Measurements from ENCODE around the gene ERP29. TPM values are rescaled to one million over a fixed set of nuclear protein-coding genes. Genes with fewer than 3 reads are reported as not detected.

The ERP29 gene
- total and polyA plus RNA-seq, 4 donors: 35.6 to 140 (median 57.1) TPM

DNA sequence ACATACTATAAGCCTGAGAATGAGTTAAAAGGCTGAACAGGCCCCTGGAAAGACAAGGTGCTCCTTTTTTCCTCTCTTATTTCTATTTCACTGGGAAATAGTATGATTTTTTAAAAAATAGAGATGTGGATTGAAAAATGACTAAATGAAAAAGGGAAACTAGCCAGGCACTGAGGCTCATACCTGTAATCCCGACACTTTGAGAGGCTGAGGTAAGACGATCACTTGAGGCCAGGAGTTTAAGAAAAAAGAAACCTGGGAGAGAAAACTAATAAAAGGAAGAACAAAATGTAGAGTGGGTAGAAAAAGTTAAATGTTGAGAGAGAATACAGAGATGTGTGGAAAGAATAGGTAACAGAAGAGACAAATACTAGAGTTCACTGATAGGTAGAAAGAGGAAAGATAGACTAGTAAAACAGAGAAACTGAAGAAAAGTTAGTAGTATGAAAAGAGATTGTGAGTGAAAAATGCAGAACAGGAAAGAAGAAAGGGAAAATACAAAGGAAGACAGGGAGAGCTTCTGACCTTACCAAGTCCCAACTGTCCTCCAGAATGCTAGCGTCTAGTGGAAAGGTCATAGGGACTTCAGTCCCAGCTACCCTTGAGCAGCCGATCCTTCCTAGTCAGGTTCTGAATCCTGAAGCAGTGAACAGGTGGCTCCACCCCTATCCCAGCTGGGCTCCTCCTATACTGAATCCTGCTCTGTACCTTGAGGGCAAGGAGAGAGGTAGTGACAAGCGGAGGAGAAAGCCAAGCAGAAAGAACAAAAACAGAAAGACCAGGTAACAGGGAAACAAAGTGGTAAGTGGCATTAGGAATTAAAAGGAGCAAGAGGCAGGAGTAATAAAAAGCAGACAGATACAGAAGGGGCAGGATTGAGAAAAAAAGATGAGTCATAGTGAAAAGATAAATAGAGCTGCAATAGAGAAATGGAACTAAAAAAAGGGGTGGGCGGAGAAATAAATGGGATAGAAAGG is 7.5 kb upstream of the ERP29 start:
- H3K9ac ChIP-seq (ENCODE audit: low read depth in 1 of 2, low read length in 2 of 2): no peak overlapping the region
- no peak overlapping the region for H3K27ac ChIP-seq (ENCODE audit: low read depth in 1 of 2, low read length in 2 of 2)
- H3K36me3 ChIP-seq (ENCODE audit: control insufficient read depth in 4 of 4, insufficient read depth in 3 of 4, low read depth in 1 of 4, low read length in 3 of 4): peaks cover 0 to 2% (median 0%) of the 10 kb centered on the region in 4 donors
- H3K4me1 ChIP-seq (ENCODE audit: control insufficient read depth in 4 of 4, insufficient read depth in 4 of 4, low read length in 3 of 4): peaks cover 0 to 6% (median 4%) of the 10 kb centered on the region in 4 donors
- no peak for DNase-seq (ENCODE audit: low spot score)
- no peaks in the 10 kb centered on the region for H3K27me3 ChIP-seq (ENCODE audit: control insufficient read depth in 4 of 4, insufficient read depth in 4 of 4, low read length in 3 of 4)
- no peaks in the 10 kb centered on the region for H3K9me3 ChIP-seq (ENCODE audit: control insufficient read depth in 4 of 4, low read length in 3 of 4)
- no peak overlapping the region for H3K4me3 ChIP-seq (ENCODE audit: low read depth in 1 of 3, low read length in 3 of 3)
- WGBS: 83% methylated on average over 6 of the region's 6 CpGs
- TF ChIP-seq, protein P1, sequence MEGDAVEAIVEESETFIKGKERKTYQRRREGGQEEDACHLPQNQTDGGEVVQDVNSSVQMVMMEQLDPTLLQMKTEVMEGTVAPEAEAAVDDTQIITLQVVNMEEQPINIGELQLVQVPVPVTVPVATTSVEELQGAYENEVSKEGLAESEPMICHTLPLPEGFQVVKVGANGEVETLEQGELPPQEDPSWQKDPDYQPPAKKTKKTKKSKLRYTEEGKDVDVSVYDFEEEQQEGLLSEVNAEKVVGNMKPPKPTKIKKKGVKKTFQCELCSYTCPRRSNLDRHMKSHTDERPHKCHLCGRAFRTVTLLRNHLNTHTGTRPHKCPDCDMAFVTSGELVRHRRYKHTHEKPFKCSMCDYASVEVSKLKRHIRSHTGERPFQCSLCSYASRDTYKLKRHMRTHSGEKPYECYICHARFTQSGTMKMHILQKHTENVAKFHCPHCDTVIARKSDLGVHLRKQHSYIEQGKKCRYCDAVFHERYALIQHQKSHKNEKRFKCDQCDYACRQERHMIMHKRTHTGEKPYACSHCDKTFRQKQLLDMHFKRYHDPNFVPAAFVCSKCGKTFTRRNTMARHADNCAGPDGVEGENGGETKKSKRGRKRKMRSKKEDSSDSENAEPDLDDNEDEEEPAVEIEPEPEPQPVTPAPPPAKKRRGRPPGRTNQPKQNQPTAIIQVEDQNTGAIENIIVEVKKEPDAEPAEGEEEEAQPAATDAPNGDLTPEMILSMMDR (IDR thresholded peaks at IDR 0.05; ENCODE audit: low read depth, low read length, missing input control): no peak
- TF ChIP-seq TAF1 (conservative IDR thresholded peaks at IDR 0.05) (no peak), JUND (IDR thresholded peaks at IDR 0.05) (peak; percentile 64 to 85), NR2F2 (IDR thresholded peaks at IDR 0.05) (no peak), FOXA1 (IDR thresholded peaks at IDR 0.05) (no peak), RXRA (IDR thresholded peaks at IDR 0.05) (no peak), GABPA (IDR thresholded peaks at IDR 0.05 in 1 of 2, conservative IDR thresholded peaks at IDR 0.05 in 1 of 2) (no peak), HNF4G (IDR thresholded peaks at IDR 0.05) (no peak), HNF4A (conservative IDR thresholded peaks at IDR 0.05) (peak; percentile 15 to 22)
- TF ChIP-seq, protein P2, sequence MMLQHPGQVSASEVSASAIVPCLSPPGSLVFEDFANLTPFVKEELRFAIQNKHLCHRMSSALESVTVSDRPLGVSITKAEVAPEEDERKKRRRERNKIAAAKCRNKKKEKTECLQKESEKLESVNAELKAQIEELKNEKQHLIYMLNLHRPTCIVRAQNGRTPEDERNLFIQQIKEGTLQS (IDR thresholded peaks at IDR 0.05): peak; percentile 43

DNA sequence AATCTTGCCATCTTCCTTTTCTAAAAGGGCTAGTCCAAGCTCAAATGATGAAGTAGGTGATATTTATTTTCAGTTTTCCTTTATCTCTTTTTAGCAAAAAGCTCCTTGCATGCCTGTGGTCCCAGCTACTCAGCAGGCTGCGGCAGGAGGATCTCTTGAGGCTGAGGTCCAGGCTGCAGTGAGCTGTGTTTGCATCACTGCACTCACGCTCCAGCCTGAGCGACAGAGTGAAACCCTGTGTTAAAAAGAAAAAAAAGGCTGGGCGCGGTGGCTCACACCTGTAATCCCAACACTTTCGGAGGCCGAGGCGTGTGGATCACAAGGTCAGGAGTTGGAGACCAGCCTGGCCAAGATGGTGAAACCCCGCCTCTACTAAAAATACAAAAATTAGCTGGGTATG is 5.3 kb upstream of the ERP29 start:
- peaks cover 0 to 2% (median 0%) of the 10 kb centered on the region in 4 donors for H3K36me3 ChIP-seq (ENCODE audit: control insufficient read depth in 4 of 4, insufficient read depth in 3 of 4, low read depth in 1 of 4, low read length in 3 of 4)
- peaks cover 5 to 20% (median 13%) of the 10 kb centered on the region in 4 donors for H3K4me1 ChIP-seq (ENCODE audit: control insufficient read depth in 4 of 4, insufficient read depth in 4 of 4, low read length in 3 of 4)
- no peaks in the 10 kb centered on the region for H3K9me3 ChIP-seq (ENCODE audit: control insufficient read depth in 4 of 4, low read length in 3 of 4)
- WGBS: 97% methylated on average over 9 of the region's 9 CpGs
- no peak overlapping the region for H3K27ac ChIP-seq (ENCODE audit: low read depth in 1 of 2, low read length in 2 of 2)
- no peak overlapping the region for H3K4me3 ChIP-seq (ENCODE audit: low read depth in 1 of 3, low read length in 3 of 3)
- no peak for TF ChIP-seq HNF4G (IDR thresholded peaks at IDR 0.05)
- no peak for TF ChIP-seq TAF1 (conservative IDR thresholded peaks at IDR 0.05)
- no peaks in the 10 kb centered on the region for H3K27me3 ChIP-seq (ENCODE audit: control insufficient read depth in 4 of 4, insufficient read depth in 4 of 4, low read length in 3 of 4)
- no peak for DNase-seq (ENCODE audit: low spot score)
- no peak overlapping the region for H3K9ac ChIP-seq (ENCODE audit: low read depth in 1 of 2, low read length in 2 of 2)

DNA sequence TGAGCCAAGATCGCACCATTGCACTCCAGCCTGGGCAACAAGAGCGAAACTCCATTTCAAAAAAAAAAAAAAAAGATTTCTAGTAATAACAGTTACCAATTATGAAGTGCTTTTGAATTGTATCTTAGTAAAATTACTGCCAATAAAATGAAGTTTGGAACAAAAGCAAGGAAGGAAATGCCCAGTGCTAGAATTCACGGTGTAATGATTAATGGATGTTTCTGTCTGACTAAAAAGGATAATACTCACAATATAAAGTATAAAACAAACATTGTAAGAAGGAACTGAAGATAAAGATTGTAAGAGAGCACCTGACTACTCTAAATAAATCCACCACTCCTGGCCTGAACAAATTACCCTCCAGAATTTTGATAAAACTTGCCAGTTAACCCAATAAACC is 4.3 kb upstream of the ERP29 start:
- 73% methylated on average over 3 of the region's 3 CpGs for WGBS
- Histone ChIP-seq H3K4me1 (ENCODE audit: control insufficient read depth in 4 of 4, insufficient read depth in 4 of 4, low read length in 3 of 4) (peaks cover 5 to 20% (median 14%) of the 10 kb centered on the region in 4 donors), H3K36me3 (ENCODE audit: control insufficient read depth in 4 of 4, insufficient read depth in 3 of 4, low read depth in 1 of 4, low read length in 3 of 4) (peaks cover 0 to 2% (median 0%) of the 10 kb centered on the region in 4 donors)
- TF ChIP-seq, protein P3, sequence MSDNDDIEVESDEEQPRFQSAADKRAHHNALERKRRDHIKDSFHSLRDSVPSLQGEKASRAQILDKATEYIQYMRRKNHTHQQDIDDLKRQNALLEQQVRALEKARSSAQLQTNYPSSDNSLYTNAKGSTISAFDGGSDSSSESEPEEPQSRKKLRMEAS (IDR thresholded peaks at IDR 0.05): no peak
- TF ChIP-seq EGR1 (IDR thresholded peaks at IDR 0.05; ENCODE audit: low read depth in 2 of 2) (no peak), FOXA1 (IDR thresholded peaks at IDR 0.05) (no peak), GABPA (IDR thresholded peaks at IDR 0.05 in 1 of 2, conservative IDR thresholded peaks at IDR 0.05 in 1 of 2) (no peak), FOXA2 (IDR thresholded peaks at IDR 0.05) (no peak), TAF1 (conservative IDR thresholded peaks at IDR 0.05) (no peak), RXRA (IDR thresholded peaks at IDR 0.05) (no peak), JUND (IDR thresholded peaks at IDR 0.05) (no peak), HNF4G (IDR thresholded peaks at IDR 0.05) (no peak), SP1 (IDR thresholded peaks at IDR 0.05) (no peak), NR2F2 (IDR thresholded peaks at IDR 0.05) (no peak), YY1 (IDR thresholded peaks at IDR 0.05) (no peak)
- TF ChIP-seq, protein P1 (IDR thresholded peaks at IDR 0.05; ENCODE audit: low read depth, low read length, missing input control): no peak
- TF ChIP-seq, protein P4, sequence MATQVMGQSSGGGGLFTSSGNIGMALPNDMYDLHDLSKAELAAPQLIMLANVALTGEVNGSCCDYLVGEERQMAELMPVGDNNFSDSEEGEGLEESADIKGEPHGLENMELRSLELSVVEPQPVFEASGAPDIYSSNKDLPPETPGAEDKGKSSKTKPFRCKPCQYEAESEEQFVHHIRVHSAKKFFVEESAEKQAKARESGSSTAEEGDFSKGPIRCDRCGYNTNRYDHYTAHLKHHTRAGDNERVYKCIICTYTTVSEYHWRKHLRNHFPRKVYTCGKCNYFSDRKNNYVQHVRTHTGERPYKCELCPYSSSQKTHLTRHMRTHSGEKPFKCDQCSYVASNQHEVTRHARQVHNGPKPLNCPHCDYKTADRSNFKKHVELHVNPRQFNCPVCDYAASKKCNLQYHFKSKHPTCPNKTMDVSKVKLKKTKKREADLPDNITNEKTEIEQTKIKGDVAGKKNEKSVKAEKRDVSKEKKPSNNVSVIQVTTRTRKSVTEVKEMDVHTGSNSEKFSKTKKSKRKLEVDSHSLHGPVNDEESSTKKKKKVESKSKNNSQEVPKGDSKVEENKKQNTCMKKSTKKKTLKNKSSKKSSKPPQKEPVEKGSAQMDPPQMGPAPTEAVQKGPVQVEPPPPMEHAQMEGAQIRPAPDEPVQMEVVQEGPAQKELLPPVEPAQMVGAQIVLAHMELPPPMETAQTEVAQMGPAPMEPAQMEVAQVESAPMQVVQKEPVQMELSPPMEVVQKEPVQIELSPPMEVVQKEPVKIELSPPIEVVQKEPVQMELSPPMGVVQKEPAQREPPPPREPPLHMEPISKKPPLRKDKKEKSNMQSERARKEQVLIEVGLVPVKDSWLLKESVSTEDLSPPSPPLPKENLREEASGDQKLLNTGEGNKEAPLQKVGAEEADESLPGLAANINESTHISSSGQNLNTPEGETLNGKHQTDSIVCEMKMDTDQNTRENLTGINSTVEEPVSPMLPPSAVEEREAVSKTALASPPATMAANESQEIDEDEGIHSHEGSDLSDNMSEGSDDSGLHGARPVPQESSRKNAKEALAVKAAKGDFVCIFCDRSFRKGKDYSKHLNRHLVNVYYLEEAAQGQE (IDR thresholded peaks at IDR 0.05): no peak

More for the DNA sequence above, 4.3 kb upstream of the ERP29 start:
- no peak for DNase-seq (ENCODE audit: low spot score)
- Histone ChIP-seq H3K27ac (ENCODE audit: low read depth in 1 of 2, low read length in 2 of 2) (no peak overlapping the region), H3K9ac (ENCODE audit: low read depth in 1 of 2, low read length in 2 of 2) (no peak overlapping the region), H3K27me3 (ENCODE audit: control insufficient read depth in 4 of 4, insufficient read depth in 4 of 4, low read length in 3 of 4) (no peaks in the 10 kb centered on the region), H3K4me3 (ENCODE audit: low read depth in 1 of 3, low read length in 3 of 3) (no peak overlapping the region), H3K9me3 (ENCODE audit: control insufficient read depth in 4 of 4, low read length in 3 of 4) (no peaks in the 10 kb centered on the region)
